Thyroid gland (tissue), 4 donors: ENCODE data around the gene EBPL.

Source experiments
- POLR2A ChIP-seq, 2 donors: fragments of 450-650 bp; IDR thresholded peaks; one replicate each; pipeline ENCODE4 v1.6.1; 2017; ENCODE audit warnings: antibody characterized with exemption in 2 of 2, mild to moderate bottlenecking in 2 of 2, moderate library complexity in 1 of 2
- TF ChIP-seq, protein P1 (sequence below), 6 experiments: fragments of 200-600 bp in 3 of 6; fragments of 450-650 bp in 3 of 6; sonication (generic) in 3 of 6; IDR thresholded peaks; one replicate each; pipeline ENCODE4 v1.5.1; 2016 to 2019; ENCODE audit warnings: antibody characterized with exemption in 6 of 6, mild to moderate bottlenecking in 2 of 6, inconsistent platforms in 1 of 6, moderate library complexity in 1 of 6

DNA sequence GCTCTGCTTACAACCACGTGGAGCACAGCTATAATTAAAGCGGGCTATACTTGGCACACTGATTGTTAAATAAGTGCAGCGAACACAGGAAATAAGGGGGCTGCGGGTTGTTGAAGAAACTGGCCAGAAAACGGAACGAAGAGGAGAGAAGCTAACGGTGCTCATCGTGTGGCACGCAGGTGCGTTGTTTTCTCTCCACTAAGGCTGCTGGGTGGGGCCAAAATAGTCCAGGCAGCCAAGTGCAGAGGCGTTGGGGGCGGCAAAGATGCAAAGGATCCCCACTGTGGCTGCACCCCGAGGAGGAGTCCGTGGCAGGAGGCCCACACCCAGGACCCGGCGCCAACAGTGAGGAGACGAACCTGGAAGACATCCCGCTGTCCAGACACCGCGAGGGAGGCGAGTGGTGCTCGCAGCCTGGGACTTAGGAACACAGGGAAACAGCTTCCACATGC lies 71.1 kb downstream of the EBPL start:
- TF ChIP-seq, protein P1, sequence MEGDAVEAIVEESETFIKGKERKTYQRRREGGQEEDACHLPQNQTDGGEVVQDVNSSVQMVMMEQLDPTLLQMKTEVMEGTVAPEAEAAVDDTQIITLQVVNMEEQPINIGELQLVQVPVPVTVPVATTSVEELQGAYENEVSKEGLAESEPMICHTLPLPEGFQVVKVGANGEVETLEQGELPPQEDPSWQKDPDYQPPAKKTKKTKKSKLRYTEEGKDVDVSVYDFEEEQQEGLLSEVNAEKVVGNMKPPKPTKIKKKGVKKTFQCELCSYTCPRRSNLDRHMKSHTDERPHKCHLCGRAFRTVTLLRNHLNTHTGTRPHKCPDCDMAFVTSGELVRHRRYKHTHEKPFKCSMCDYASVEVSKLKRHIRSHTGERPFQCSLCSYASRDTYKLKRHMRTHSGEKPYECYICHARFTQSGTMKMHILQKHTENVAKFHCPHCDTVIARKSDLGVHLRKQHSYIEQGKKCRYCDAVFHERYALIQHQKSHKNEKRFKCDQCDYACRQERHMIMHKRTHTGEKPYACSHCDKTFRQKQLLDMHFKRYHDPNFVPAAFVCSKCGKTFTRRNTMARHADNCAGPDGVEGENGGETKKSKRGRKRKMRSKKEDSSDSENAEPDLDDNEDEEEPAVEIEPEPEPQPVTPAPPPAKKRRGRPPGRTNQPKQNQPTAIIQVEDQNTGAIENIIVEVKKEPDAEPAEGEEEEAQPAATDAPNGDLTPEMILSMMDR (IDR thresholded peaks at IDR 0.05), result no peak
- TF ChIP-seq POLR2A (IDR thresholded peaks at IDR 0.05), result no peak
